Ishikawa (cell line): ENCODE measurements around the gene KIAA0825.

Source experiments
- EP300 ChIP-seq: IDR thresholded peaks from 2 replicates; pipeline ENCODE4 v1.6.1; 2012; ENCODE audit warnings: borderline replicate concordance
- FOXM1 ChIP-seq: IDR thresholded peaks from 2 replicates; pipeline ENCODE4 v1.6.1; 2012; ENCODE audit warnings: low read depth, borderline replicate concordance
- MAX ChIP-seq: IDR thresholded peaks from 2 replicates; pipeline ENCODE4 v1.6.1; 2012
- NFIC ChIP-seq: IDR thresholded peaks from 2 replicates; pipeline ENCODE4 v1.6.1; 2012
- RAD21 ChIP-seq: IDR thresholded peaks from 2 replicates; pipeline ENCODE4 v1.6.1; 2012; ENCODE audit warnings: low read depth
- TAF1 ChIP-seq: IDR thresholded peaks from 2 replicates; pipeline ENCODE4 v1.6.1; 2012; ENCODE audit warnings: low read depth, mild to moderate bottlenecking
- YY1 ChIP-seq: IDR thresholded peaks from 2 replicates; pipeline ENCODE4 v1.6.1; 2012; ENCODE audit warnings: low read depth

GRCh38 chr5:94283093-94283492, 335.3 kb downstream of the KIAA0825 start:
- no peak for TF ChIP-seq TAF1
- no peak for TF ChIP-seq FOXM1
- no peak for TF ChIP-seq YY1
- no peak for TF ChIP-seq NFIC
- no peak for TF ChIP-seq MAX
- no peak for TF ChIP-seq RAD21
- no peak for TF ChIP-seq EP300
